ENCODE measurements around the gene TPM3.

TPM3 gene

DNA sequence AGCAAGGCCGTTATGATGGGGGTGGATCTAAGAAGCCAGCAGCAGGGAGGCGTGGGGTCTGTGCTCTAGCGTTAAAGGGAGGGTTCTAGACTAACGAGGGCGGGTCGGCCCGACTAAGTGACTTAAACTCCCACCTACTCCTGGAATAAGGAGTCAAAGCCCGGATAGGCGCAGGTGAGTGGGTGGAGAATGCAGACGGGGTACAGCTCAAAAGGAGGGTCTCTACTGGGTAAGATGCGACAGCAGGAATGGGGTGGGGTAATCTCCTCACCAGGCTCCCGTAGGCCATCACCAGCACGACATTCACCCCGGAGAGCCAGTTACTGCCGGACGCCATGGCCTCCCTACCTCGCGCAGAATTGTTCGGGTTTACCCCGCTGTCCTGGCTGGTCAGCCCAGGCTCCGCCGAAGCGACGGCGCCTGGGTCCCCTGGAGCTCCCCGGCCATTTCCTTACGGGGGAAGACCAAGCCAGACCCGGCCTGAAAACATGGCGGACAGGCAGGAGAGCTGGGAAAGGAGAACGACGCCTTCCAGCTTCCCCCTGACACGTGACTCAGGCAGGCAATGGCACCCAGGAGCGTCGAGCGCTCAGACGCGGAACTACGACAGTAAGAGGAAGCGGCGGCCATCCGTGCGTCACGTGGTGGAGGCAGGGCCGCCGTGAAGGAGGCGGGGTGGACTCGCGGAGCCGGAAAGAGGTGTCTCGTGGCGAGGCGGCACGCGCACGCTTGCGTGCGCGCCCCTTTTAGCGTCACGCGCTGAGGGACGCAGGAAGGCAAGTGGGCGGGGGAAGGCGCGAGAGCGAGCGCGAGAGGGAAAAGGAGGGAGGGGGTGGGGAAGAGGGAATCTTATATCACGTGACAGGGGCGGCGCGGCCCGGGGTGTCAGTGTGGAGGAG is 28.4 kb upstream of the TPM3 start, which contains the start of gene UBAP2L:
UBAP2L (plus strand) TSS at position 885 of the 899 bp plus-strand sequence. CDS start 4,169 bp downstream, outside the sequence.
- H3K4me3 ChIP-seq: peak within 1 kb of the TSS; percentile 94
- DNase-seq (ENCODE audit: low spot score): peak; percentile 99
- TF ChIP-seq, protein P1, sequence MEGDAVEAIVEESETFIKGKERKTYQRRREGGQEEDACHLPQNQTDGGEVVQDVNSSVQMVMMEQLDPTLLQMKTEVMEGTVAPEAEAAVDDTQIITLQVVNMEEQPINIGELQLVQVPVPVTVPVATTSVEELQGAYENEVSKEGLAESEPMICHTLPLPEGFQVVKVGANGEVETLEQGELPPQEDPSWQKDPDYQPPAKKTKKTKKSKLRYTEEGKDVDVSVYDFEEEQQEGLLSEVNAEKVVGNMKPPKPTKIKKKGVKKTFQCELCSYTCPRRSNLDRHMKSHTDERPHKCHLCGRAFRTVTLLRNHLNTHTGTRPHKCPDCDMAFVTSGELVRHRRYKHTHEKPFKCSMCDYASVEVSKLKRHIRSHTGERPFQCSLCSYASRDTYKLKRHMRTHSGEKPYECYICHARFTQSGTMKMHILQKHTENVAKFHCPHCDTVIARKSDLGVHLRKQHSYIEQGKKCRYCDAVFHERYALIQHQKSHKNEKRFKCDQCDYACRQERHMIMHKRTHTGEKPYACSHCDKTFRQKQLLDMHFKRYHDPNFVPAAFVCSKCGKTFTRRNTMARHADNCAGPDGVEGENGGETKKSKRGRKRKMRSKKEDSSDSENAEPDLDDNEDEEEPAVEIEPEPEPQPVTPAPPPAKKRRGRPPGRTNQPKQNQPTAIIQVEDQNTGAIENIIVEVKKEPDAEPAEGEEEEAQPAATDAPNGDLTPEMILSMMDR (IDR thresholded peaks at IDR 0.05): no peak
- H3K27ac ChIP-seq: peak within 1 kb of the TSS; percentile 99 to 100

DNA sequence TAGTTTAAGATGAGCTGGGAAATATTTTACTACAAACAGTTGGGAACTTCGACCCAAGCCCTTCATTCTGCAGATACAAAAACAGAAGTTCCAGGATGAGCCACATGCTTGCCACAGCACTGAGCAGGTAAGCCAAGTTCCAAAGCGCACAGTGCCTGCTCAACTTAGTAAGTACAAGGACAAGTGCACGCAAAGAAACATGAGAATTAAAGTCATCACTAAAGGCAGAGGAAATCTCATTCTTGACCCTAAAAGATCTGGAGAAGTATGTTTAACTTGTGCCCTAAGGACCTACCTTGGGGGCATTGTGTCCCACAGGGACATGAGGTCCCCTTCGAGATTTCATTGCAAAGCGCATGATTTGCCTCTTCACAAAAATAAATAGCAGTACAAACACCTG is 27.6 kb upstream of the TPM3 start:
- Histone ChIP-seq H3K4me3 (peak overlapping the region; percentile 94), H3K27ac (peak overlapping the region; percentile 99 to 100)
- no peak for DNase-seq (ENCODE audit: low spot score)
- TF ChIP-seq, protein P1 (IDR thresholded peaks at IDR 0.05): no peak

DNA sequence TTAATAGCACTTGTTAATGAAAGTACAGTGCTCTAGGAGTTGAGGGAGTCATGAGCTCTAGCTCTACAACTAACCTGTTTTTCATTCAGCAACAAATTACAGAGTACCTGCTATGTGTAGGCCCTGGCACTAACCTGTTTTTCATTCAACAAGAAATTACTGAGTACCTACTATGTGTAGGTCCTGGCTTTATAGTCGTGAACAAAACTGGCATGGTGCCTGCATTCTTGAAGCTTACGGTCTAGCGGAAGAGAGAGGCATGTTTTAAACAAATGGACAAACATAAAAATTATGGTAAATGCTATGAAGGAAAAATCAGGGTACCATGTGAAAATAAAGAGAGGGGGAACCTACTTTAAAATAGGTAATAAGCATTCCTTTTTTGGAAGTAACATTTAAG is 26.6 kb upstream of the TPM3 start:
- TF ChIP-seq, protein P1 (IDR thresholded peaks at IDR 0.05): no peak
- DNase-seq (ENCODE audit: low spot score): no peak
- Histone ChIP-seq H3K27ac (no peak overlapping the region), H3K4me3 (peak overlapping the region; percentile 94)

DNA sequence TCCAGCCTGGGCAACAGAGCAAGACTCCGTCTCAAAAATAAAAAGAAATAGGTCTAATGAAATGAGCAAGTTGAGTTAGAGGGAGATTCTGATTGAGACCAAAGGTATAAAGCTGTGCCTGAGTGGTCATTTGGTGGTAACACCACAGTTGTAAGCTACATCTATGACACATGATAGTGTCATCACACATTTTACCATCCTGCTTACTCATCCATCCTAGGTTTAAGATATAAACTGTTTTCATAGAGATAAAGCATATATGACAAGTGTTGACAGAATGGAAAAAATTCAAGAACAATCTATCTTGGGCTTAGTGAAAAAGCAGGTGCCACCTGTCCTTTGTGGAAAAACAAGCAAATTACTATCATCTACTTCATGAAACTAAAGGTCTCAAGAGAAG is 21.4 kb upstream of the TPM3 start:
- H3K4me3 ChIP-seq: no peak overlapping the region
- DNase-seq (ENCODE audit: low spot score): no peak
- no peak overlapping the region for H3K27ac ChIP-seq
- TF ChIP-seq, protein P1 (IDR thresholded peaks at IDR 0.05): no peak

DNA sequence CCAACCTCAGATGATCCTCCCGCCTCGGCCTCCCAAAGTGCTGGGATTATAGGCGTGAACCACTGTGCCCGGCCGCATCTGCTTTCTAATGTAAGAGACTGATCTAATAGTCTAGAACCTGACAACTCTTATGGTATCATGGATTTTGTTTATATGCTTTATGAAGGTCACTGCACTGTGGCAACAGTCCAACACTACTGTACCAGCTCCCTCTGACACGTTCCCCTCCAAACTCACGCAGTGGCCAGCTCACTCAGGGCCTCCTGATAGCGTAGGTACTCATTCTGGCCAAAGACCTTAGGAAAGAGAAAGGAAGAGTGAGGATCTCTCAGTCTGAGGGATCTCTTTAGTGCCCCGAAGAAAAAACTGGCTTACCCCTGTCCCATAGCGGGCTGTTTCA is 20.2 kb upstream of the TPM3 start:
- H3K4me3 ChIP-seq: no peak overlapping the region
- DNase-seq (ENCODE audit: low spot score): no peak
- H3K27ac ChIP-seq: no peak overlapping the region
- TF ChIP-seq, protein P1 (IDR thresholded peaks at IDR 0.05): no peak

DNA sequence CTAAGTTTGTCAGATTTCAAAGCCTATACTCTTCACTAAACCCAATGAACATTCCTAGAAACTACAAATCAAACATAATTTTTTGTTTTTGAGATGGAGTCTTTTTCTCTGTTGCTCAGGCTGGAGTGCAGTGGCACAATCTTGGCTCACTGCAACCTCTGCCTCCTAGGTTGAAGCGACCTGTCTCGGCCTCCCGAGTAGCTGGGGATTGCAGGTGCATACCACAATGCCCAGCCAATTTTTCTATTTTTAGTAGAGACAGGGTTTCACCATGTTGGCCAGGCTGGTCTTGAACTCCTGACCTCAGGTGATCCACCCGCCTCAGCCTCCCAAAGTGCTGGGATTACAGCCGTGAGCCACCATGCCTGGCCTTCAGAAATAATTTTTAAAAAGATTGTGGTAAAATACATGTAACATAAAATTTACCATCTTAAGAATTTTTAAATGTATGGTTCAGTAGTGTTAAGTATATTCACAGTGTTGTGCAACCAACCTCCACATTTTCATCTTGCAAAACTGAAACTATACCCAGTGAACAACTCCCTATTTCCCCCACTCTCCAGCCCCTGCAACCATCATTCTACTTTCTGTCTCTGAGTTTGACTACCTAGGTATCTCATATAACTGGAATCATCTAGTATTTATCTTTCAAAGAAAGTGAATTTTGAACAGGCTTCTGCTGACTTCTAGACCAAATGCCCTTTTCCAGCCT is 16.9 kb upstream of the TPM3 start:
- DNase-seq (ENCODE audit: low spot score): no peak

More for the DNA sequence above, 16.9 kb upstream of the TPM3 start:
- TF ChIP-seq, protein P1 (IDR thresholded peaks at IDR 0.05): no peak
- Histone ChIP-seq H3K4me3 (no peak overlapping the region), H3K27ac (no peak overlapping the region)
